ENCODE results near the gene NAP1L1. TPM values are rescaled to one million over a fixed set of nuclear protein-coding genes. Genes with fewer than 3 reads are reported as not detected.

NAP1L1 gene
- total RNA-seq, 4 donors from 2014 or later, result 49.6 to 334 (median 79.7) TPM

DNA sequence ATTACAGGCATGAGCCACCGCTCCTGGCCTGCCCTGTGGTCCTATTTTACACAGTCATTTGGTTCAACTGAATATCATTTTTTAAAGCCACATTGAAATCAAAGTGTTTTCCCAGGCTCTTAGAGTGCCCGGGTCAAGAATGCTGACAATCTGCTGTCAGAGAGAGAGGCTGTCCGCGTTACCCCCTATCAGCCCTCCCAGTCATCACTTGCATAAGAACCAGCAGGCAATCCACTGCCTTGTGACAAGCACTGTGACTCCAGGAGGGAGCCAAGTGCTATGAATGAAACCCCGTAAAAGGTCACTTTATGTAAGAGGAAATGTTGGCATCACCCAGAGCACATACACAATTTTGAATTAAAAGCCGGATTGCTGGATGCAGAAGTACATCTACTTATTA lies 66.4 kb downstream of the NAP1L1 start:
- no peak for DNase-seq

DNA sequence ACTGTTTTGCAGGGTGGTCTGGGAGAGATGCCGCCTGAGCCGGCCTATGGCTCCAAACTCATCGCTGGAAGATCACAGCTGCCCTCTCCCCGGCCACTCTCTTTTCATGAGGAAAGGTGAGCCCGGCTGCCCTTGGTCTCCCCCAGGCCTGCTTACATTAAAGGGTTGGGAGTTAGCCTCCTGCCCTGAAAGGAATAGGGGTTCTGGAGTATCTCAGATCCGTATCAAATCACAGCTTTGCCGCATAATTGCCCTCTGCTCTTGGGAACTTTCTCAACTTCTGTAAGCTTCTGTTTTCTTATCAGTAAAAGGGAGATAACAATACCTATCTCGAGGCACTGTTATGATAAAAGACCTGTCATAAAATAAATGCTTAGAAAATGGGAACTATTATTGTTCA lies 70.5 kb downstream of the NAP1L1 start:
- peaks cover 0 to 6% (median 0%) of the 10 kb centered on the region in 4 donors for H3K4me1 ChIP-seq
- H3K27me3 ChIP-seq, result no peaks in the 10 kb centered on the region
- no peak overlapping the region for H3K4me3 ChIP-seq
- H3K27ac ChIP-seq, result no peak overlapping the region
- no peaks in the 10 kb centered on the region for H3K36me3 ChIP-seq
- TF ChIP-seq, protein P1, sequence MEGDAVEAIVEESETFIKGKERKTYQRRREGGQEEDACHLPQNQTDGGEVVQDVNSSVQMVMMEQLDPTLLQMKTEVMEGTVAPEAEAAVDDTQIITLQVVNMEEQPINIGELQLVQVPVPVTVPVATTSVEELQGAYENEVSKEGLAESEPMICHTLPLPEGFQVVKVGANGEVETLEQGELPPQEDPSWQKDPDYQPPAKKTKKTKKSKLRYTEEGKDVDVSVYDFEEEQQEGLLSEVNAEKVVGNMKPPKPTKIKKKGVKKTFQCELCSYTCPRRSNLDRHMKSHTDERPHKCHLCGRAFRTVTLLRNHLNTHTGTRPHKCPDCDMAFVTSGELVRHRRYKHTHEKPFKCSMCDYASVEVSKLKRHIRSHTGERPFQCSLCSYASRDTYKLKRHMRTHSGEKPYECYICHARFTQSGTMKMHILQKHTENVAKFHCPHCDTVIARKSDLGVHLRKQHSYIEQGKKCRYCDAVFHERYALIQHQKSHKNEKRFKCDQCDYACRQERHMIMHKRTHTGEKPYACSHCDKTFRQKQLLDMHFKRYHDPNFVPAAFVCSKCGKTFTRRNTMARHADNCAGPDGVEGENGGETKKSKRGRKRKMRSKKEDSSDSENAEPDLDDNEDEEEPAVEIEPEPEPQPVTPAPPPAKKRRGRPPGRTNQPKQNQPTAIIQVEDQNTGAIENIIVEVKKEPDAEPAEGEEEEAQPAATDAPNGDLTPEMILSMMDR (IDR thresholded peaks at IDR 0.05), result no peak
- no peak for TF ChIP-seq POLR2A (IDR thresholded peaks at IDR 0.05)
- no peak for DNase-seq
- H3K9me3 ChIP-seq, result no peaks in the 10 kb centered on the region

More for the DNA sequence above, 66.4 kb downstream of the NAP1L1 start:
- Histone ChIP-seq H3K36me3 (no peaks in the 10 kb centered on the region), H3K4me1 (no peaks in the 10 kb centered on the region), H3K4me3 (no peak overlapping the region), H3K27ac (no peak overlapping the region), H3K9me3 (no peaks in the 10 kb centered on the region), H3K27me3 (no peaks in the 10 kb centered on the region)
- TF ChIP-seq, protein P1 (IDR thresholded peaks at IDR 0.05), result no peak
- no peak for TF ChIP-seq POLR2A (IDR thresholded peaks at IDR 0.05)

DNA sequence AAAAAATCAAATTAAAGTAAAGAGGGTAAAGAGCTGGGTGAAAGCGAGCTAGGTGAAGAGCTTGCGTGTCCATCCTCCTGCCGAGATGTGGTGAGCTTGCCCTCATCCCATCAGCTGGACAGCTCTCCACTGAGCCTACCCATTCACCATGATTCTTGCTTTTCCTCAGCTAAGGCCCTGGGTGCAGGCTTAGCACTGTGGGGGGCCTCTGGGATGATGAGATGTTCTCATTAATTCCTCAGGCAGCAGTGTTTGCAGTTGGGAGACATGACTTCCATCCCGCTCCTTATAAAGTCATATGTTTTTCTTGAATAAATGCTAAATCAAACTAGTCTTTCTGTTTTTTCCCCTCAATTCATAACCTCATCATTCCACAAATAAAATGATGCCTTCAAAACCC lies 70.9 kb downstream of the NAP1L1 start:
- TF ChIP-seq, protein P1 (IDR thresholded peaks at IDR 0.05), result no peak
- TF ChIP-seq POLR2A (IDR thresholded peaks at IDR 0.05), result no peak
- Histone ChIP-seq H3K36me3 (no peaks in the 10 kb centered on the region), H3K9me3 (no peaks in the 10 kb centered on the region)

DNA sequence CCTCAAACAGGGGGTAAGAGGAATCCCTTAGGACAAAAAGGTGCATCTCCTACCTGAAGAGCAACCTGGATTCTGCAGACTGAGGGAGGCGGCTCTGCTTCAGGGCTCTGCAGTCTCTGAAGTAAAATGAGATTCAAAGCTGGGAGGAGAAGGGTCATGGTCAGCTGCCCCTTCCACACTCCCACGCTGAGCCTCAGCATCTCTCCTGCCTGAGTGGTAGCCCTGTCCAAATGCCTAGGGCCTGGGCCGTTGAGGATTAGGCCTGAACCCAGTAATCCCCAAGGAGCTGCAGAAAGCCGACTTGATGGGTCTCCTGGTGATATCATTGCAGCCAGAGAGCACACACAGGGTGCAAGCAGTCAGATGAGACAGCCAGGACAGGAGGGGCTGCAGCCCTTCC lies 71.8 kb downstream of the NAP1L1 start:
- Histone ChIP-seq H3K27ac (no peak overlapping the region), H3K36me3 (no peaks in the 10 kb centered on the region), H3K4me3 (no peak overlapping the region), H3K4me1 (peaks cover 0 to 6% (median 0%) of the 10 kb centered on the region in 4 donors), H3K27me3 (no peaks in the 10 kb centered on the region), H3K9me3 (no peaks in the 10 kb centered on the region)
- TF ChIP-seq POLR2A (IDR thresholded peaks at IDR 0.05), result no peak
- TF ChIP-seq, protein P1 (IDR thresholded peaks at IDR 0.05), result no peak
- no peak for DNase-seq

More for the DNA sequence above, 70.9 kb downstream of the NAP1L1 start:
- Histone ChIP-seq H3K4me3 (no peak overlapping the region), H3K4me1 (peaks cover 0 to 6% (median 0%) of the 10 kb centered on the region in 4 donors), H3K27ac (no peak overlapping the region), H3K27me3 (no peaks in the 10 kb centered on the region)
- DNase-seq, result no peak

DNA sequence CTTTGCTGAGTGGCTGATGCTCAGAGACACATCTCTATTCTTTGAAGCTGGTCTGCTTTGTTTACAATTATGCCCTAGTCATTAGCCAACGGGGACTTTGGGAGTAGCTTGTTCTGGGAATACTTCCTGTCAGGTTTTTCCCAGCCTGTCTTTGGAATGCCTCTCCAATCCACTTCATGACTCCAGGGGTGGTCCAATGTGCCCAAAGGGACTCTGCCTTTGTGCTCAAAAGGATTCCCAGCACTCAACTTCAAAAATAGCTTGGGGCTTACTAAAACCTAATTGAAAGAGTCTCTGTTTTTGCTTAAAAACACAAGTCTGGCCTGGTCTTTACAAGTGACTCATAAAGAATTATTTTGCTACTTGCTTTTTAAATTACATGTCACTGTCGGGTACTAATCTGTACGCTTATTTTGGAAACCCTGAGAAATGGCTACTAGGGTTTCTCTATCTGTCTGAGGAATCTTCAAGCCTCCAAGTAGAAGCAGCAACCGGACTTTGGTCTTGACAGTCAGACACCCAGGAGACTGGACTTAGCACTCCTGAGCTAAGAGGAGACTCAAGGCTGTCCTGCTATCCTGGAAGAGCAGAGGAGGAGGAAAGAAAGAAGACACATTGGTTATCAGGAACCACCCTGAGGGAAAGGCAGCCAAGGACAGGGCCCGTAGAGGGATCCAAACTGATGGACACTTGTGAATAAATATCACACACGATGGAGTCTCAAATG lies 73.6 kb downstream of the NAP1L1 start:
- no peak overlapping the region for H3K27ac ChIP-seq
- no peaks in the 10 kb centered on the region for H3K9me3 ChIP-seq
- H3K4me1 ChIP-seq, result peaks cover 0 to 6% (median 0%) of the 10 kb centered on the region in 4 donors
- no peak overlapping the region for H3K4me3 ChIP-seq
- DNase-seq, result peak in 1 of 3 donors; percentile 65
- H3K27me3 ChIP-seq, result no peaks in the 10 kb centered on the region
- TF ChIP-seq, protein P1 (IDR thresholded peaks at IDR 0.05), result no peak
- TF ChIP-seq POLR2A (IDR thresholded peaks at IDR 0.05), result no peak
- H3K36me3 ChIP-seq, result no peaks in the 10 kb centered on the region

Measured in Peyer's patch (tissue), 4 donors.